ENCODE data around the gene CFAP161.

- TF ChIP-seq CTCF (IDR thresholded peaks at IDR 0.05) = no peak
- TF ChIP-seq POLR2A (IDR thresholded peaks at IDR 0.05) = no peak
Measured at GRCh38 chr15:81091889-81092558, 42.0 kb upstream of the CFAP161 start.

All from ovary (tissue), 3 donors.